22Rv1 (cell line): ENCODE data around the gene KANK3.

ENCODE experiments used
- CTCF ChIP-seq: fragments of 450-650 bp; IDR thresholded peaks from 2 replicates; pipeline ENCODE4 v1.5.1; 2017; ENCODE audit warnings: mild to moderate bottlenecking
- ZFX ChIP-seq: fragments of 450-650 bp; IDR thresholded peaks from 2 replicates; pipeline ENCODE4 v1.6.1; 2017; ENCODE audit warnings: antibody characterized with exemption, borderline replicate concordance

- TF ChIP-seq CTCF (no peak), ZFX (no peak)
These were observed 36.6 kb downstream of the KANK3 start for GRCh38 chr19:8306235-8307054.
